Epidermal melanocyte (primary cell): ENCODE data around the gene BCL2L13.
"Not testable (repeated sequence)": the region's sequence is repeated elsewhere in the genome, so short reads cannot be mapped to it uniquely, and the experiment has no call there.

ENCODE experiments used
- DNase-seq: peaks from one replicate; pipeline ENCODE4 v3.0.0; 2011; ENCODE audit warnings: low spot score; ENCODE audit not compliant: insufficient read length

BCL2L13 gene

DNA sequence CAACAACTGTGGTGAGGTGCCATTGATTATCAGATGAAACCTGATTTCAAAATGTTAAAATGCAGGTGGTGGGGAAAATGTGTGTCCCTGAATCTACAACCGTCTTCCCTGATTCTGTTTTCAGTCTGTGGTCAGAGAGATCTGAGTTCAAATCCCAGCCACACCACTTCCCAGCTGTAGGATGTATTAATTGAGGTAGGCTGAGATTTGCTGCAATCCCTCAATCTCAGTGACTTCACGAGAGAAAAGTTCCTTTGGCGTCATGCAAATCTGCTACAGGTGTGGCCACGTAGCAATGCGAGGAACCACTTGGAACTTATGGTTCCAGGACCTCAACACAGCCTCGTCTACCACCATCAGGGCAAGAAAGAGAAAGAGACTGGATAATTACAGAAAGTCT, 56.2 kb downstream of the BCL2L13 start:
- DNase-seq, result no peak

DNA sequence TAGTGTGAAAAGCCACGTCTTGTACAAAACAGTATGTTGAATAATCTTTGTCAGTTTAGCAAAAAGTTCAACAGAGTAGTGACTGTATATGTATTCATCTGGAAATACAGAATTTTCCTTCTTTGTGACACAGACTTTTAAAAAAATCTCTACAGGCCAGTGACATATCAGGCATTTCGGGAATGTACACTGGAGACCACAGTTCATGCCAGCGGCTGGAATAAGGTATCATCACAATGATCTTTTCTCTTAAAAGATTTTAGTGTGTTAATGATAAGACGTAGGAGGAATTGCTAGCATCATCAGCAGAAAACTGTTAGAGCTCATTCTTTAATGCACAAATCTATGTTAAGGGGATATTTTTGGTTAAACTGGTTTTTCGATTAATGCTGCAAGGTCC, 57.4 kb downstream of the BCL2L13 start:
- DNase-seq, result no peak

DNA sequence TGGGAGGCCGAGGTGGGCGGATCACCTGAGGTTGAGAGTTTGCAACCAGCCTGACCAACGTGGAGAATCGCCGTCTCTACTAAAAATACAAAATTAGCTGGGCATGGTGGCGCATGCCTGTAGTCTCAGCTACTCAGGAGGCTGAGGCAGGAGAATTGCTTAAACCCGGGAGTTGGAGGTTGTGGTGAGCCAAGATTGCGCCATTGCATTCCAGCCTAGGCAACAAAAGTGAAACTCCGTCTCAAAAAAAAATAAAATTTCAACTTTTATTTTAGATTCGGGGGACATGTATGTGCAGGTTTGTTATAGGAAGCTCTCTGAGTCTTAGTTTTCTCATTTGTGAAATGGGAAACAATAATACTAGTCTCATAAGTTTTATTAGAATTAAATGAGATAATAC, 58.6 kb downstream of the BCL2L13 start:
- not testable (repeated sequence) for DNase-seq

DNA sequence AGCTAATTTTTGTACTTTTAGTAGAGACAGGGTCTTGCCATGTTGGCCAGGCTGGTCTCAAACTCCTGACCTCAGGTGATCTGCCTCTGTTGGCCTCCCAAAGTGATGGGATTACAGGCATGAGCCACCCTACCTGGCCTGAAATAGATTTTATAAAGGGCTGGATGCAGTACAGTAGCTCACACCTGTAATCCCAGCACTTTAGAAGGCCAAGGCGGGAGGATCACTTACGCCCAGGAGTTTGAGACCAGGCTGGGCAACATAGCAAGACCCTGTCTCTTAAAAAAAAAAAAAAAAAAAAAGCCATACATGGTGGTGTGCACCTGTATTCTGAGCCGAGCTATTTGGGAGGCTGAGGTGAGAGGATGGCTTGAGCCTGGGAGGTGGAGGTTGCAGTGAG, 59.7 kb downstream of the BCL2L13 start:
- not testable (repeated sequence) for DNase-seq

DNA sequence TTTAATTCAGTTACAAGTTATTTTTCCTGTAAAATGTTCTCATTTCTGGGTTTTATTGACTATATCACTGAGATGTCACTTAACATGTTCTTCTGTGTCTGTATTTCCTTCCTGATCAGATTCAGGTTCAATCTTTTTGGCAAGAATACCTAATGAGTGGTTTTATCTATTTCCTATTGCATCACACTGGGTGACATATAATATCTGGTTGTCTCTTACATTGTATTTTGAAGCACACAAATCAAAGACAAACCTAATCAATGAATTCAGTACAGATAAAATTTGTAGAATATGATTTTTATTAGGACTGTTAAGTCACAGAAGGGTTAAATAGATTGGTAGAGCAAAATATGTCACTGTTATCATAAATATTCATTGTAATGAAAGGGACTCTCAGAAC, 60.4 kb downstream of the BCL2L13 start:
- DNase-seq, result no peak

DNA sequence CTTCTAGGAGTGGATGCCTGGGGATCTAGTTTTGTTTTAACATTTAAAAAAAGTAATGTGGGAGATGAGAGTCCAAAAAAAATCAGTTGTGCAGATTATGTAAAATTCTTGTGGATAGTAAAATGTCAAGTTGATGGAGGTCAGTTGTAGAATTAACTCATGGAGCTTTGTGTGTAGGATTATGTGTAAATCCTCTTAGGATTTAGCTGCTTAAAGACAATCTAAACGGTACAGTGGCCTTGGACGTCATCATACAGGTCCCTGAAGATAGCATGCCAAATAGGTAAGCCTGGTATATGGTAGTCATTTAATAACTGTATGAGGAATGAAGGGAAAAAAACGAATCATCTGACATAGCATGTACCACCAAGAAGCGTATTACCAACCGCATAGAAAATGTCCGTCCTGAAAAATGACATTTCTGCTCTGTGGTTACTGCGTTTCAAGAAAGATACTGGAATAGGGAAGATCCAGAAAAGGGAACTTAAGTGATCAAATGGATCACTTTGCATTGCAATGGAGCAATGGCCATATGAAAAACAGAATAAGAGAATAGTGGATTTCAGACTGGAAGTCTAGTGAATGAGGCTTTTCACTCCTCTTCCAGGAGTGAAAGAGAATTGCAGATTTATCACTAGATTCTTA, 61.3 kb downstream of the BCL2L13 start:
- DNase-seq, result no peak

DNA sequence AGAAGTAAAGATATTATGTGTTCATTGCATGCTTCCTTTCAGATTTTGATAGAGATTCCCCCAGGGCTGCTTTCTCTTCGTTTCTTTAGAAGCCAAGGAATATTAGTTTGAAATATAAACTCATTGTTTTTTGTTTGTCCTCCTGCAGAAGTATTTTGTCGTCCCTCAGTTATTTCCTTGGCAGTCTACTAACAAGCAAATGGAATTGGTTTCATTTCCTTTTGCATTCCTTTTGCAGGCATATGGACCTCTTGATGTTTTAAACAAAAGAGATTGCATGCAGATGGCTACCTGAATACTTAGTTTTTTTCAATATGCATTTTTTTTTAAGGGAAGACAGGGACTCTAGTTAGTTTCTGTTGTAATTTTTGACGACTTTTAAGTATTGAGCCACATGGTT, 62.2 kb downstream of the BCL2L13 start:
- DNase-seq, result no peak

DNA sequence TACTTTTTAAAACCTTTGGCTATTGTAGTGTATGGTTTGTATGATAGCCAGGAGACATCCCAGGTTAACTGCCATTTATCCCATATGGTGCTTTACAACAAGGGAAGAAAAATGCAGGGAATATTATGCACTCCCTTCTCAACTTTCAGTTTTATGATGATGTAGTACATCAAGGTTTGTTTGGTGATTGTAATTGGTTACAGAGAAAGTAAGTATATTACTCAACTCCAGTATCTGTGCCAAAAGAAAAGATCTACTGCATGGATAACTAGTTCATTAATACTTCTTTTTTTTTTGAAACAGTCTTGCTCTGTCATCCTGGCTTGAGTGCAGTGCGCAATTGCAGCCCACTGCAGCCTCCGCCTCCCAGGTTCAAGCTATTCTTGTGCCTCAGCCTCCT, 65.3 kb downstream of the BCL2L13 start:
- DNase-seq, result no peak

DNA sequence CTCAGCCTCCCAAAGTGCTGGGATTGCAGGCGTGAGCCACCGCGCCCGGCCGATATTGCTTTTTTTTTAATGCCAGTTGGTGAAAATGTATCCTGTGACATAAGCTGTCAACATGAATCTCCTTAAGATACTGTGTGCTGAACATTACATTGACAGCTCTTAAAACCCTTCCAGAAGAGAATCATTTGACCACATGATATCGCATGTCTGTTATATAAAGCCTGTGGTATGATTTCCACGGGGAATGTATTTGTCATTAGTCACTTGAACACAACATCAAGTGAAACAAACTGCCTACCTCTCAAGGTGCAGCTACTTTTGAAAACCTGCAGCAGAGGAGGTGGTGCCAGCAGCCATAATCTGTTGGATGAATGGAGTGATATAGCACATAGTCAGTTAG, 67.0 kb downstream of the BCL2L13 start:
- DNase-seq, result no peak

DNA sequence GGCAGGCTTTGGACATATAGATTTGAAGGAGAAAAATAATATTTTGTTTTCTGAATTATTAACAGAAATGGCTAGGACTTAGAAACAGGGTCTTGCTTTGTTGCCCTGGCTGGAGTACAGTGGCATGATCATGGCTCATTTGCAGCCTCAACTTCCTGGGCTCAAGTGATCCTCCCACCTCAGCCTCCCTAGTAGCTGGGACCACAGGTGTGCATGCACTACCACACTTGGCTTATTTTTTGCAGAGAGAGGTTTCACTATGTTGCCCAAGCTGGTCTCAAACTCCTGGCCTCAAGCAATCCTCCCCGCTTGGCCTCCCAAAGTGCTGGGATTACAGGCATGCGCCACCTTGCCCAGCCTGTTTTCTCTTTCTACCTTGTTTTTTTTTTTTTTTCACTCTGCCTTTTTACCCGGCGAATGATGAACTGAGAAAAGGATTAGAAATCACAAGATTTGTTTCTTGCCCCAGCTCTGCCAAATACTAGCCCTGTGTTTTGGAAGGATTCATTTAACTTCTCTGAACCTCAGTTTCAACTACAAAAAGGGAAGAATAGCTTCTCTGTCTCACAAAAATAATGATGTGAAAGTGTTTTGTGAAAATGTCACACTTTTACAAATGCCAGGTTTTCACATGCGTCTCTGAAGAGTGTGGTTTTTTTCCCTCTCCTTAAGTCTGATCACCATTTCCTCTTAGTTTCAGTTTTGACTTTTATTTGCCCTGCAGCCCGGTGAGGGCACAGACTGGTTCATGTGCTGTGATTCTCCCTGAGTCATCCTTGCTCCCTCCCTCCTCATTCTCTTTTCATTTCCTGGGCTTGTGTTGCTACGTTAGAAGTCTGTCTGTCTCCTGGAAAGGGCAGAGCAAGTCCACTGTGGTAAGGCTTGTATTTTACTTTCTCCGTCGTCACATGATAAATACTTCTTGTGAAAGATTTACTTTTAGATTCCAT, 67.7 kb downstream of the BCL2L13 start:
- peak; percentile 76 for DNase-seq

DNA sequence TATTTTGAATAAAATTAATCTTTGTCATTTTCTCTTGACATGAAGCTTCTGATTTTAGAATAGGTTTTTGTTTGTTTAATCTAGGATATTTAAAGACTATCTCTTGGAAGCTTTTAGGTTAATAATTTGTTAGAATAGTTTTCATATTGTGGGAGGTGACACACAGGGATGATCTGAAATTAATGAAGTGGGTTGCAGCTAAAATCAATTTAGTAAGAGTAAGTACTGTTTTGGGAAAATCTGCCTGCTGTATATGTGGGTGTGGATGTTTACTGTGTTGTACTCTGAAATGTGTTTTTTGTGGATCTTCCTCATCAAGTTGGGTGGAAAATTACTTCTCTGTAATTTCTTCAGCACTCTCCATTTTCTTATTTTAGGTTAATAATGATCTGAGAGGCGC, 68.4 kb downstream of the BCL2L13 start:
- no peak for DNase-seq

DNA sequence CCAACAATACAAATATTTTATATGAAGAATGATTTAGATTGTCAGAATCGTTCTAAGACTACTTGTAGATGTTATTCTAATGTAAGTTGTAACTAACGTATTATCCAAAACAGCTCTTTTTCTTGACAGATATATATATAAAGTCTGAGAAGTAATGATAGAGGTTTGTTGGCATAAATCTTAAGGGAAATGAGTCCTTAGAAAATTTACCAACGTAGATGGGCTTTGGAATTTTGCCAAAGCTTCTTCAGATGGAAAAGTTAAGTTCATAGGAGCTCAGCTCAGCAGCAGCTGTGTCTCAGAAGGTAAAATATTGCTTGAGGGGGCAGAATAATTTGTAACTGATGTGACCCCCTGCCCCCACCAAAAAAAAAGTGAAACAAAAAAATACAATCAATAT, 69.0 kb downstream of the BCL2L13 start:
- DNase-seq, result no peak

DNA sequence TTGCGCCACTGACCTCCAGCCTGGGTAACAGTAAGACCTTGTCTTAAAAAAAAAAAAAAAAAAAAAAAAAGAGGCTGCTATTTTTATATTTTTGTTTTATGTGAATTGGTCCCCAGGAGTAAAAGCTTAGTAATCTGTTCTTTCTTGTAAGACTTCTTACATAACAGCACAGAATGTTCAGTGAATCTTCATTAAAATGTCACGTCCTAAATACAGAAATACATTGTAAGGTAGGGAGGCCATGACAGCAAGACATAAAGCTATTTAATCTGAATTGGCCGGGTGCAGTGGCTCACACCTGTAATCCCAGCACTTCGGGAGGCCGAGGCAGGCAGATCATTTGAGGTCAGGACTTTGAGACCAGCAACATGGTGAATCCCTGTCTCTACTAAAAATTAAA, 71.5 kb downstream of the BCL2L13 start:
- no peak for DNase-seq

DNA sequence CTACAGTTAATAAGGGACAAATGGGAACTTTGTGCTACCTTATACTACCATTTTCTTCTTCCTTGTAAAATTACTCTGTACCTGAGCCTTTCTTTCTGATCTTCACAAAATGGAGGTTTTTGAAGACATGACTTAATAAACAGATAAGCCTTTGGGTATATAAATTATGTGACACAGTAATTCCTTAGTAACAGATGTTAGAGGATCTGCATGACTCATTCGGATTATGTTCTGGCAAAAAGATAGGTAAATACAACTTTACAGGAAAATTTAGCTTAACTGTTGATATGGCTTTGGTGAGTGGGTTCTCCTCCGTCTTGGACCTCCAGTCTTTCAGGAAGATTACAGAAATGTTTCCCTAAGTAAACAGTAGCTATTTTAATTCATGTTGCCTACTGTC, 73.9 kb downstream of the BCL2L13 start:
- no peak for DNase-seq

DNA sequence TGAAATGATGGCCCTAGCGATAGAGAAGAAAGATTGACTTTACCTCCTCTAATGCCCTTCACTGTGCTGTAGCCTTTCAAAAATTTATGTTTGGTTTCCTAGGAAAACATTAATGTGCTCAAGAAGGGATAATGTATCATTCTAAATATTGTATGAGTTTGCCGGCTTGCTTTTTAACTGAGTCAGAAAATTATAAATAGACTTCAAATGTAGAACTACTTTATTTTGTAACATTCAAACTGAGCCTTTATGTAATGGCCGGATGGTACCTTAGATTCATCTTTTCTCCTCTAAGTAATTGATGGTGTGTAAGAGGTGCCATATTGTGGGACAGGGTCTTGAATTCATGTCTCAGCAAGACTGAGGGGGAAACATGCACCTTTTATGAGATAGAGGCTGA, 78.0 kb downstream of the BCL2L13 start:
- DNase-seq, result no peak

DNA sequence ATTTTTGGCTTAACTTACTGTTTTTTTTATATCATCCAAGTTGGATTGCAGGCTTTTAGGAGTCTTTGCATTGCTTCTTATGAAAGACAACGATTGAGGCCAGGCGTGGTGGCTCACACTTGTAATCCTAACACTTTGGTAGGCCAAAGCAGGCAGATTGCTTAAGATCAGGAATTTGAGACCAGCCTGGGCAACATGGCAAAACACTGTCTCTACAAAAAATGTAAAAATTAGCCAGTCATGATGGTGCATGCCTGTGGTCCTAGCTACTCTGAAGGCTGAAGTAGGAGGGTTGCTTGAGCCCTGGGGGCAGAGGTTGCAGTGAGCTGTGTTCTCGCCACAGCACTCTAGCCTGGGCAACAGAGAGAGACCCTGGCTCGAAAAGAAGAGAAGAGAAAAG, 79.2 kb downstream of the BCL2L13 start:
- DNase-seq, result no peak

DNA sequence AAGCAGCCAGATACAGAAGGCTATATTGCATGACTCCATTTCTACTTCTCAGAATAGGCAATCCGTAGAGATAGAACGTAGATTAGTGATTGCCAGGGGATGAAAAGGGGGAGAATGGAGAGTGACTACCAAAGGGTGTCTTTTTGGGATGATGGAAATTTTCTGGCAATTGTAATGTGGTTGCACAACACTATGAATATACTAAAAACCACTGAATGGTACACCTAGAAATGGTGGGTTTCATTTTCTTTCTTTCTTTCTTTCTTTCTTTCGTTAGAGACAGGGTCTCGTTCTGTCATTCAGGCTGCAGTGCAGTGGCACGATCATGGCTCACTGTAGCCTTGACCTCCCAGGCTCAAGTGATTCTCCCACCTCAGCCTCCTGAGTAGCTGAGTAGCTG, 81.4 kb downstream of the BCL2L13 start:
- no peak for DNase-seq

DNA sequence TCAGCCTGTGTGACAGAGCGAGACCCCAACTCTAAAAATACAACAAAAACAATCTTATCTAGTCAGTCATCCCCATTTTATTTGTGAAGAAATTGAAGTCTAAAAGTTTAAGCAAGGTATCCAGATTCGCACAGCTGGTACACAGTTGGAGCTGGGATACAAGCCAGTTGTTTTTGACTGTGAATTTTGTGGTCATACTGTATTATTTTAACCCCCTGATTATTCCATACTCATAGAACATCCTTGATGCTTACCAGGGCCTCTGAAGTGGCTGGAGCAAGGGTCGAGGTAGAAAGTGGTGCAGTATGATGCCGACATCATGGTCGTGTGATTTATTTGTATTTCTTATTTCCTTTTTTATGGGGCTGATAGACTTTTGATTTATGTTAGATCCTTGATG, 85.7 kb downstream of the BCL2L13 start:
- no peak for DNase-seq

DNA sequence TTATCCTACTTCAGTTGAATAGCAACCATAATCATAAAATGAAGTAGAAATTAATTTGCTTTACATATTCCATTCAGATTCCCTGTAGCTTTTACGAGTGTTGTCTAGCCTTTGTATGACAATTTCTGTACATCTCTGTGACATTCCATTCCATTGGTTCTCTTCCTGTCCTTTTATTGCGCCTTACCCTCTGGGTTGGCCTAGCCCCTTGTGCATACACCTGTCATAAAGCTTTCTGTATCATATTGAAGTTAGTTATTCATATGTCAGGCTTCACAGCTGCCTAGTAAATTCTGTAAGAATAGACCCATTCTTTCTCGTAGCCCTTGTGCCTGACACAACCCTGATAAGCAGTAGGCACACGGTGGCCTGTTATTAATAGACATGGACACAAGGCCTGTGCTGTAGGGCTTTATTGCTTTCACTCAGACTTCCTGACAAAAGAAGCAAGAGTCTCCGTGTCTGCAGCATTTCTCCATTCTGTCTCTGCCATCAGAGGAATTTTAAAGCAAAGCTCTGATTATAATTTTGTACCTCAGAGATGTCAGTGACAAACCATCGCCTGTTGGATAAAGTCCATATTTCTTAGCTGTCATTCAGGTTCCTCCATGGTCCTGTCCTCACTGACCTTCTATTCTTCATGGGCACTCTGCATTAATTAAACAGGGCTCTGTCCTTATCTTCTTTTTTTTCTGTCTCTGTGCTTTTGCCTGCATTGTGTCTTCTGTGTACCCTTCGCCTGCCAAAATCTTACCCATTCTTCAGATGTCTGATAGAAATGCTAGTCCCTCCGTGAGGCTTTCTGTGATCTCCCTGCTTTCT, 86.3 kb downstream of the BCL2L13 start:
- no peak for DNase-seq

DNA sequence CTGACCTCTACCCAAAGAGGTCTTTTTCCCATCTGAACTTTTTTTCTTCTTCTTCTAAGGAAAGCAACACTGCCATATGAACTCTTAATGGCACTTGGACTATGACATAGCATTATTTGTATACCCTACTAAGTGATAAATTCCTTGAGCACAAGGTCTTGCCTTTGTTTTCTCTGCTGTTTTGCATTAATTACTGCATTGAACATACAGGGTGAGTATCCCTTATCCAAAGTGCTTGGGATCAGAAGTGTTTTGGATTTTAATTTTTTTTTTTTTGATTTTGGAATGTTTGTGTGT, 86.9 kb downstream of the BCL2L13 start:
- DNase-seq, result no peak

DNA sequence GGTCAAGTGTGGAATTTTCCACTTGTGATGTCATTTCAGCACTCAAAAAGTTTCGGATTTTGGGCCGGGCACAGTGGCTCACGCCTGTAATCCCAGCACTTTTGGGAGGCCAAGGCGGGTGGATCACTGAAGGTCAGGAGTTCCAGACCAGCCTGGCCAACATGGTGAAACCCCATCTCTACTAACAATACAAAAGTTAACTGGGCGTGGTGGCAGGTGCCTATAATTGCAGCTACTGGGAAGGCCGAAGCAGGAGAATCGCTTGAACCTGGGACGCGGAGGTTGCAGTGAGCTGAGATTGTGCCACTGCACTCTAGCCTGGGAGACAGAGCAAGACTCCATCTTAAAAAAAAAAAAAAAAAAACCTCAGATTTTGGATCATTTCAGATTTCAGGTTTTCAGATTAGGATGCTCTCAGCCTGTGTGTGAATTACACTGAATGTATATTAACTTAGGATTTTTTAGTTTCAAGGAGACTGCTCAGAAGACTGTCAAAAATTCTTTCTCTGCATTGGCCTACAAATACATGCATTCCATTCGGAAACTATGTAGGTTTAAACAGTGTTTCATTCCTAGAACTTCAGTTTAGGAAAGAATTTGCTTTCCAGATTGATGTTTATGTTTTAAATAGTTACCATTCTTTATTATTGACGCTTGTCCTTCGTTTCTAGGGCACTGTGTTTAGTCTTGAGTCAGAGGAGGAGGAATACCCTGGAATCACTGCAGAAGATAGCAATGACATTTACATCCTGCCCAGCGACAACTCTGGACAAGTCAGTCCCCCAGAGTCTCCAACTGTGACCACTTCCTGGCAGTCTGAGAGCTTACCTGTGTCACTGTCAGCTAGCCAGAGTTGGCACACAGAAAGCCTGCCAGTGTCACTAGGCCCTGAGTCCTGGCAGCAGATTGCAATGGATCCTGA, 87.7 kb downstream of the BCL2L13 start:
- no peak for DNase-seq
